ENCODE results near the gene PARD3. TPM values are rescaled to one million over a fixed set of nuclear protein-coding genes. Genes with fewer than 3 reads are reported as not detected.

Gene PARD3
- total RNA-seq, 2 donors from 2014 or later, result 32.0 to 61.9 TPM

DNA sequence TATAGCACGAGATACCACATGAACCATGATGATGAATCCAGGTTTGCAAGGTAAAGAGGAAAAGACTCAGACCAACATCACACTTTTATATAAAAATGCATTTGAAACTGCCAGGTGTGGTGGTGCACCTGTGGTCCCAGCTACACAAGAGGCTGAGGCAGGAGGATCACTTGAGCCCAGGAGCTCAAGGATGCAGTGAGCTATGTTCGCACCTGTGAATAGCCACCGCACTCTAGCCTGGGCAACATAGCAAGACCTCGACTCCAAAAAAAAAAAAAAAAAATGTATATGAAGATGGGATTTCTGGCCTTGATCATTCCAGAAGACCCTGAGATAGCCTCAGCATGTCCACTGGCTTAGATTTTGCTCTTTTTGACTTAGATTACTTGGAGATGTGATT, 161.6 kb downstream of the PARD3 start:
- TF ChIP-seq POLR2AphosphoS5 (IDR thresholded peaks at IDR 0.05) (no peak), POLR2A (IDR thresholded peaks at IDR 0.05) (no peak)
- TF ChIP-seq, protein P1, sequence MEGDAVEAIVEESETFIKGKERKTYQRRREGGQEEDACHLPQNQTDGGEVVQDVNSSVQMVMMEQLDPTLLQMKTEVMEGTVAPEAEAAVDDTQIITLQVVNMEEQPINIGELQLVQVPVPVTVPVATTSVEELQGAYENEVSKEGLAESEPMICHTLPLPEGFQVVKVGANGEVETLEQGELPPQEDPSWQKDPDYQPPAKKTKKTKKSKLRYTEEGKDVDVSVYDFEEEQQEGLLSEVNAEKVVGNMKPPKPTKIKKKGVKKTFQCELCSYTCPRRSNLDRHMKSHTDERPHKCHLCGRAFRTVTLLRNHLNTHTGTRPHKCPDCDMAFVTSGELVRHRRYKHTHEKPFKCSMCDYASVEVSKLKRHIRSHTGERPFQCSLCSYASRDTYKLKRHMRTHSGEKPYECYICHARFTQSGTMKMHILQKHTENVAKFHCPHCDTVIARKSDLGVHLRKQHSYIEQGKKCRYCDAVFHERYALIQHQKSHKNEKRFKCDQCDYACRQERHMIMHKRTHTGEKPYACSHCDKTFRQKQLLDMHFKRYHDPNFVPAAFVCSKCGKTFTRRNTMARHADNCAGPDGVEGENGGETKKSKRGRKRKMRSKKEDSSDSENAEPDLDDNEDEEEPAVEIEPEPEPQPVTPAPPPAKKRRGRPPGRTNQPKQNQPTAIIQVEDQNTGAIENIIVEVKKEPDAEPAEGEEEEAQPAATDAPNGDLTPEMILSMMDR (IDR thresholded peaks at IDR 0.05), result no peak
- whole genome bisulfite sequencing, result 88% methylated on average over 4 of the region's 4 CpGs
- intact Hi-C loops (cut with DNase I), result no loop called here
- Histone ChIP-seq H3K4me3 (no peak overlapping the region), H3K27me3 (replicated peaks; ENCODE audit: insufficient read depth) (no peaks in the 10 kb centered on the region), H3K27ac (no peak overlapping the region), H3K36me3 (no peaks in the 10 kb centered on the region), H3K4me1 (replicated peaks) (no peaks in the 10 kb centered on the region), H3K9me3 (no peaks in the 10 kb centered on the region)
- no peak for DNase-seq (ENCODE audit: low spot score)

DNA sequence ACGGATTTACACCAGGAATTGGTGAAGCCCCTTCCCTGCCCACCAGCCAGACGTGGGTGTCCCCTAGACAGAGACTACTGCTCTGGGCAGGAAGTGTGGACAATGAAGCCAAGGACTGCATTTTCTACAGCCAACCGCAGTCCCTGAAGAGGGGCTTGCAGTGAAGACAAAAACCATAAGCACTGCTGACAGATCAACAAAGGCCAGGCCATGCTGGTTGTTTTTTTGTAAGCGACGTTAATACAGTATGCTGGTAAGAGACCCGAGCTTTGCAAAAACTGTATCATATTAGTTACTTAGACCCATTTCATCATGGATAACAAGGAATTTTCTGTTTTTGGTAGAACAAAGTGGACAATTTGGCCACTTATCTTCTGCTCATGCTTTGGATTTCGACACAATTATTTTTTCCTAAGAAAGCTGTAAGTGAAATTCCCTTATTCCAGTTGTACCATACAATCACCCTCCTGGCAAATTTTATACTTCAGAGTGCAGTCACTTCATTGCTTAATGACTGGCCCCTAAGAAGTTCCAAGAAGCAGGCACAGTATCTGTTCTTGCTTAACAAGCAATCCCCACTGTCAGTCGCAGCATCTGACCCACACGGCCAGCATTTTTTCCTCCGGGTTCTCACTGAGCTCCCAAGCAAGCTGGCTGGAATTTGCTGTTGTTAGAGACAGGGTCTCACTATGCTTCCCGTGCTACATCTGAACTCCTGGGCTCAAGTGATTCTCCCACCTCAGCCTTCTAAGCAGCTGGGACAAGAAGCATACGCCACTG, 163.5 kb downstream of the PARD3 start:
- intact Hi-C loops (cut with DNase I), result no loop called here
- H3K4me1 ChIP-seq (replicated peaks), result no peaks in the 10 kb centered on the region
- WGBS, result 77% methylated on average over 12 of the region's 12 CpGs

DNA sequence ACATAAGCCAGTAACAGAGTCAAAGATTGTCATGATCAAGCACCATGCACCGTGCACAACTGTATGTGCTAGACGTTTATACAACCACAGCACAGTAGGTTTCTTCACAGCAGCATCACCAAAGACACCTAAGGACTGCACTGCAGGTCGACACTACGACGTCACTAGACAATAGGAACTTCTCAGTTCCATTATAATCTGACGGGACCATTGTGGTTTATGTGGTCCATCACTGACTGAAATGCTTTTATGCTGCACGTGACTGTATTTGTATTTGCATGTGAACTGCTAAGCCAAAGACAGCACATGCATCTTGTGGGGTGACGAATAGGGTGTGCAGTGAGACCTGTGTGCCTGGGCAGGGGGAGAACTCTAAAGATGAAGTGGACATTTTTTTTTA, 164.9 kb downstream of the PARD3 start:
- DNase-seq (ENCODE audit: low spot score), result no peak
- Histone ChIP-seq H3K27me3 (replicated peaks; ENCODE audit: insufficient read depth) (no peaks in the 10 kb centered on the region), H3K9me3 (no peaks in the 10 kb centered on the region), H3K27ac (no peak overlapping the region), H3K4me3 (no peak overlapping the region), H3K4me1 (replicated peaks) (no peaks in the 10 kb centered on the region), H3K36me3 (no peaks in the 10 kb centered on the region)
- WGBS, result 73% methylated on average over 8 of the region's 8 CpGs
- TF ChIP-seq, protein P1 (IDR thresholded peaks at IDR 0.05), result no peak
- TF ChIP-seq POLR2A (IDR thresholded peaks at IDR 0.05) (no peak), POLR2AphosphoS5 (IDR thresholded peaks at IDR 0.05) (no peak)
- intact Hi-C loops (cut with DNase I), result no loop called here

More for the DNA sequence above, 163.5 kb downstream of the PARD3 start:
- H3K27me3 ChIP-seq (replicated peaks; ENCODE audit: insufficient read depth), result no peaks in the 10 kb centered on the region
- no peaks in the 10 kb centered on the region for H3K9me3 ChIP-seq
- TF ChIP-seq POLR2AphosphoS5 (IDR thresholded peaks at IDR 0.05) (no peak), POLR2A (IDR thresholded peaks at IDR 0.05) (no peak)
- DNase-seq (ENCODE audit: low spot score), result no peak
- H3K4me3 ChIP-seq, result no peak overlapping the region
- H3K27ac ChIP-seq, result no peak overlapping the region
- H3K36me3 ChIP-seq, result no peaks in the 10 kb centered on the region

DNA sequence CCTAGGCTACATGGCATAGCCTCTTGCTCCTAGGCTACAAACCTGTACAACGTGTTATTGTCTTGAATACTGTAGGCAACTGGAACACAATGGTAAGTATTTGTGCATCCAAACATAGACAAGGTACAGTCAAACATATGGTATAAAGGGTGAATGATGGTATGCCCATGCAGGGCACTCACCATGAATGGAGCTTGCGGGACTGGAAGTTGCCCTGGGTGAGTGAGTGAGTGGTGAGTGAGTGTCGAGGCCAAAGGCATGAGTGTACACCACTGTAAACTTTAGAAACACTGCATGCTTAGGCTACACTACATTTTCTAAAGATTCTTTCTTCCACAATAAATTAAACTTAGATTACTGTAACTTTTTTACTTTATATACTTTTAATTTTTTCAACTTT, 165.7 kb downstream of the PARD3 start:
- Histone ChIP-seq H3K27ac (no peak overlapping the region), H3K27me3 (replicated peaks; ENCODE audit: insufficient read depth) (no peaks in the 10 kb centered on the region), H3K36me3 (no peaks in the 10 kb centered on the region), H3K4me1 (replicated peaks) (no peaks in the 10 kb centered on the region), H3K9me3 (no peaks in the 10 kb centered on the region), H3K4me3 (no peak overlapping the region)
- TF ChIP-seq, protein P1 (IDR thresholded peaks at IDR 0.05), result no peak
- no peak for TF ChIP-seq POLR2A (IDR thresholded peaks at IDR 0.05)
- no peak for TF ChIP-seq POLR2AphosphoS5 (IDR thresholded peaks at IDR 0.05)
- WGBS, result 97% methylated on average over 3 of the region's 3 CpGs
- intact Hi-C loops (cut with DNase I), result no loop called here
- DNase-seq (ENCODE audit: low spot score), result no peak

DNA sequence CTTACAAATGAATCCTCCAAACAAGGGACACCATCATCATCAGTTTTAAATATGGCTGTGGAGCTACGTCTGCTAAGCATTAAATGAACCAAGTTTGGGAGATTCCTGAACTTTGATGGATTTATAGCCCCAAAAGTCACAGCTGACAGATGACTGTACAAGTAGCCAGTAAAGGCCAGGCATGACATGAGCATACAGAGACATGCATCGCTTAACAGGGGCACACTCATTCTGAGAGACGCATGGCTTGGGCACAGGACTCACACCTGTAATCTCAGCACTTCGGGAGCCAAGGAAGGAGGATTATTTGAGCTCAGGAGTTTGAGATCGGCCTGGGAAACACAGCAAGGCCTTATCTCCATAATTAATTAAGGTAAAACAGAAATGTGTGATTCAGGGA, 166.2 kb downstream of the PARD3 start:
- Histone ChIP-seq H3K9me3 (no peaks in the 10 kb centered on the region), H3K27ac (no peak overlapping the region), H3K27me3 (replicated peaks; ENCODE audit: insufficient read depth) (no peaks in the 10 kb centered on the region), H3K4me1 (replicated peaks) (no peaks in the 10 kb centered on the region), H3K36me3 (no peaks in the 10 kb centered on the region), H3K4me3 (no peak overlapping the region)
- TF ChIP-seq POLR2AphosphoS5 (IDR thresholded peaks at IDR 0.05) (no peak), POLR2A (IDR thresholded peaks at IDR 0.05) (no peak)
- TF ChIP-seq, protein P1 (IDR thresholded peaks at IDR 0.05), result no peak
- no peak for DNase-seq (ENCODE audit: low spot score)
- intact Hi-C loops (cut with DNase I), result no loop called here
- WGBS, result 86% methylated on average over 5 of the region's 5 CpGs
